Mesothelial cell of epicardium (in vitro differentiated cells): ENCODE data around the gene DPF3. TPM values are rescaled to one million over a fixed set of nuclear protein-coding genes. Genes with fewer than 3 reads are reported as not detected.

Experiments
- DNase-seq, 2 experiments: peaks; one replicate each; pipeline ENCODE4 v3.0.0; 2021; ENCODE audit warnings: low spot score in 2 of 2; ENCODE audit not compliant: unreplicated experiment in 2 of 2
- H3K27ac Mint-ChIP-seq: 2 replicates; pipeline ENCODE4 v1.8.0; 2021; ENCODE audit warnings: mixed read lengths
- H3K27me3 Mint-ChIP-seq: 2 replicates; pipeline ENCODE4 v1.8.0; 2021; ENCODE audit warnings: low read depth, mixed read lengths
- H3K36me3 Mint-ChIP-seq: 2 replicates; pipeline ENCODE4 v1.8.0; 2021; ENCODE audit warnings: mixed read lengths
- H3K4me1 Mint-ChIP-seq: 2 replicates; pipeline ENCODE4 v1.8.0; 2021; ENCODE audit warnings: mixed read lengths
- H3K4me3 Mint-ChIP-seq: 2 replicates; pipeline ENCODE4 v1.8.0; 2021; ENCODE audit warnings: mild to moderate bottlenecking, moderate library complexity, mixed read lengths
- H3K9me3 Mint-ChIP-seq: 2 replicates; pipeline ENCODE4 v1.8.0; 2021; ENCODE audit warnings: mixed read lengths
- total RNA-seq: library from RNA; stranded (reverse); gene quantifications from 3 replicates; pipeline ENCODE4 v1.2.1, GENCODE V29; 2021
- TF ChIP-seq, protein P1 (sequence below): fragments of 200-600 bp; sonication (generic); IDR thresholded peaks from one replicate; pipeline ENCODE4 v1.5.0; 2021; ENCODE audit warnings: antibody characterized with exemption; ENCODE audit not compliant: unreplicated experiment

The DPF3 gene
- total RNA-seq, 1 donor from 2014 or later = 1.3 TPM

DNA sequence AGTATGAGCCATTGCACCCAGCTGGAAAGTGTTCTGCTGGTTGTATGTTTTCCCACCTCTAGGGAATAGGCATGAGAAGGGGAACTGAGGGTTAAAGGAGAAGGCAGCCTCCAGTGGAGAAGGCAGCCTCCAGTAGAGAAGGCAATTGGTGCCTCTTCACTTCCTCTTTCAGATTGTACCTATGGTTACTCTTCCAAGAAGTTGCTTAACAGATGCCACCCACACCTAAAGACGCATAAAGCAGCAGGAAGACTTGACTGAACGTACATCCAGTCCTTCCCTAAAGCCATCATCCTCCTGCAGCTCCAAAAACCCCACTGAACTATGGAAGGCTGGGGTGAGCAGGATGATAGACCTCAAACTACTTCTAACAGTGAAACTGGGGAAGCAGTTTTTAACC, 13.1 kb downstream of the DPF3 start:
- DNase-seq = no peak
- no peak overlapping the region for H3K27ac Mint-ChIP-seq
- TF ChIP-seq, protein P1, sequence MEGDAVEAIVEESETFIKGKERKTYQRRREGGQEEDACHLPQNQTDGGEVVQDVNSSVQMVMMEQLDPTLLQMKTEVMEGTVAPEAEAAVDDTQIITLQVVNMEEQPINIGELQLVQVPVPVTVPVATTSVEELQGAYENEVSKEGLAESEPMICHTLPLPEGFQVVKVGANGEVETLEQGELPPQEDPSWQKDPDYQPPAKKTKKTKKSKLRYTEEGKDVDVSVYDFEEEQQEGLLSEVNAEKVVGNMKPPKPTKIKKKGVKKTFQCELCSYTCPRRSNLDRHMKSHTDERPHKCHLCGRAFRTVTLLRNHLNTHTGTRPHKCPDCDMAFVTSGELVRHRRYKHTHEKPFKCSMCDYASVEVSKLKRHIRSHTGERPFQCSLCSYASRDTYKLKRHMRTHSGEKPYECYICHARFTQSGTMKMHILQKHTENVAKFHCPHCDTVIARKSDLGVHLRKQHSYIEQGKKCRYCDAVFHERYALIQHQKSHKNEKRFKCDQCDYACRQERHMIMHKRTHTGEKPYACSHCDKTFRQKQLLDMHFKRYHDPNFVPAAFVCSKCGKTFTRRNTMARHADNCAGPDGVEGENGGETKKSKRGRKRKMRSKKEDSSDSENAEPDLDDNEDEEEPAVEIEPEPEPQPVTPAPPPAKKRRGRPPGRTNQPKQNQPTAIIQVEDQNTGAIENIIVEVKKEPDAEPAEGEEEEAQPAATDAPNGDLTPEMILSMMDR = no peak
- no peaks in the 10 kb centered on the region for H3K36me3 Mint-ChIP-seq
- peaks cover 49% of the 10 kb centered on the region for H3K27me3 Mint-ChIP-seq
- H3K4me3 Mint-ChIP-seq = no peak overlapping the region
- peaks cover 5% of the 10 kb centered on the region for H3K4me1 Mint-ChIP-seq
- peaks cover 3% of the 10 kb centered on the region for H3K9me3 Mint-ChIP-seq

DNA sequence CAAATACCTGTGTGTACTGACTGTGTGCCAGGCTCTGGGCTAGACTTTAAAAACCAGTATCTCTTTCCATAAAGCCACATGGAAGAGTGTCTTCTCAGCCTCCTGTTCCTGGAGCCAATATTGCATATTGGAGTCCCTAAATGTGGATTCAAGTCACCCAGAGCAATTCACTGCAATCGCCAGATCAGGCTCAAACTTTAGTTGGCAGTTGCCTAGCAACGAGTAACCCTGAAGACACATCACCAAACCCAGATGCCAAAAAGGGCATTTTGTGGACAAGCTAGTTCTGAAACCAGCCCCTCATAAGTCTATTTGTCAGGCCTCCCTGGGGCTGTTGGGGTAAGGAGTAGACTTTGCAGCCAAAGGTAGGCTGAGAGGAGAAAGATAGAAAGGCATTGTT, 13.7 kb downstream of the DPF3 start:
- Mint-ChIP-seq H3K36me3 (no peaks in the 10 kb centered on the region), H3K9me3 (no peaks in the 10 kb centered on the region), H3K27ac (no peak overlapping the region), H3K27me3 (peaks cover 52% of the 10 kb centered on the region), H3K4me3 (no peak overlapping the region), H3K4me1 (peaks cover 5% of the 10 kb centered on the region)
- DNase-seq = no peak
- TF ChIP-seq, protein P1 = no peak

DNA sequence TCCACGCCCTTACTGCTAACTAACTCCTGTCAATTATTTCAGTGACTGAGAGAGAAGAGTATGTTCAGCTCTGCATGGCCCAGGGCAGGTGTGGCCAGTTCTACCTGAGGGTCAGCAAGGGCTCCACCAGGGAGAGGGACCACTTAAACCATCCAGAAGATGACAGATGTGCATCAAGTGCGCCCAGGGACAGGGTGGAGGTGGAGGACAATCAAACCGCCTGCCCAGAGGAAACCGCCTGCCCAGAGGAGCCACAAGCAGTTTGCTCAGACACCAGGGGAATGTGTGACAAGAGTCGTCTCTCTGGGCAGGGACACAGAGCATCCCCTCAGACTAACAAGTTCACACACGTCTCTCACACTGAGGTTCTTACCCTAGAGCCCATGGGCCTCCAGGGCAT, 14.5 kb downstream of the DPF3 start:
- H3K9me3 Mint-ChIP-seq = no peaks in the 10 kb centered on the region
- no peak for DNase-seq
- H3K27me3 Mint-ChIP-seq = peaks cover 58% of the 10 kb centered on the region
- H3K4me3 Mint-ChIP-seq = no peak overlapping the region
- TF ChIP-seq, protein P1 = no peak
- peaks cover 5% of the 10 kb centered on the region for H3K4me1 Mint-ChIP-seq
- H3K27ac Mint-ChIP-seq = no peak overlapping the region
- H3K36me3 Mint-ChIP-seq = no peaks in the 10 kb centered on the region

DNA sequence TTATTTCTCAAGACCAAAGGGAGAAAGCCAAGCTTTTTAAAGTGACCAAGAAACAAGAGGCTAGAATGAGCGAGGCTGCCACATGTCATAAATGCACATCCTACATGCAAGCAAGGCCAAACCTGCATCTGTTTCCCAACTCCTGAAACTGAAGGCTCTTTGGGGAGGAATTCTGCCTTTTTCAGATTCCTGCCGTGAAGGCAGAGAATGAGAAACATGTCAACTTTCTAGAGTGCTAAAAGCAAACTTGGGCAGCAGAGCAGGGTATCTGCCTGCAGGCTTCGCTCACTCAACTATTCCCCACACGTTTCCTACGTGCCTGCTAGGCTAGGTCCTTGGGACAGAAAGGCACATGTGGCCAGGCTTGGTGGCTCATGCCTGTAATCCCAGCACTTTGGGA, 15.2 kb downstream of the DPF3 start:
- DNase-seq = no peak
- no peak overlapping the region for H3K4me3 Mint-ChIP-seq
- peaks cover 58% of the 10 kb centered on the region for H3K27me3 Mint-ChIP-seq
- peaks cover 5% of the 10 kb centered on the region for H3K4me1 Mint-ChIP-seq
- H3K27ac Mint-ChIP-seq = no peak overlapping the region
- TF ChIP-seq, protein P1 = no peak
- no peaks in the 10 kb centered on the region for H3K9me3 Mint-ChIP-seq
- H3K36me3 Mint-ChIP-seq = no peaks in the 10 kb centered on the region

DNA sequence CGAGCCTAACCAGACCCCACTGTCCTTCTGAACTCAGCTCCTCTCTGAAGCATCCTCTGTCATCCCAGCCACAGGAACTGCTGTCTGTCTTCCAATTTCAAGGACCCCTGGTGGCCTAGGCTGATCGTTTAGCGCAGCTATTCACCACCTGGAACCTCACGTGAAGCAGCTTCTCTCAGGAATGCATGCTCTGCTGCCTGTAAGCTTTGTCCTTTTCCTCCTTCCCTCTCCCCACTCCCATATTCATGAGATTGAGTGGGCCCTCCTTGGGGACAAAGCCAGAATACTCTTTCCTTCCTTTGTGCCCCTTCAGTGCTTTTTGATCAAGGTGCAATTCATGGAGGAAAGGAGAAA, 17.2 kb downstream of the DPF3 start:
- TF ChIP-seq, protein P1 = no peak
- DNase-seq = no peak
- H3K4me1 Mint-ChIP-seq = no peaks in the 10 kb centered on the region
- H3K27ac Mint-ChIP-seq = no peak overlapping the region
- H3K36me3 Mint-ChIP-seq = no peaks in the 10 kb centered on the region
- no peaks in the 10 kb centered on the region for H3K9me3 Mint-ChIP-seq
- H3K27me3 Mint-ChIP-seq = peaks cover 46% of the 10 kb centered on the region
- H3K4me3 Mint-ChIP-seq = no peak overlapping the region
